HG03175 (cell line): ENCODE data around the gene DTX1.

Experiments used
- ATAC-seq: cut with Tn5 transposase; IDR thresholded peaks from one replicate; pipeline ENCODE4 v1.9.1; 2021; ENCODE audit warnings: mild to moderate bottlenecking, moderate library complexity; ENCODE audit not compliant: unreplicated experiment

The DTX1 gene

GRCh38 chr12:113092607-113093408, 36.3 kb downstream of the DTX1 start:
- ATAC-seq = no peak

GRCh38 chr12:113093409-113094101, 37.0 kb downstream of the DTX1 start:
- ATAC-seq = no peak

GRCh38 chr12:113094738-113095137, 38.2 kb downstream of the DTX1 start:
- ATAC-seq = no peak

GRCh38 chr12:113095405-113095804, 38.9 kb downstream of the DTX1 start:
- no peak for ATAC-seq

DNA sequence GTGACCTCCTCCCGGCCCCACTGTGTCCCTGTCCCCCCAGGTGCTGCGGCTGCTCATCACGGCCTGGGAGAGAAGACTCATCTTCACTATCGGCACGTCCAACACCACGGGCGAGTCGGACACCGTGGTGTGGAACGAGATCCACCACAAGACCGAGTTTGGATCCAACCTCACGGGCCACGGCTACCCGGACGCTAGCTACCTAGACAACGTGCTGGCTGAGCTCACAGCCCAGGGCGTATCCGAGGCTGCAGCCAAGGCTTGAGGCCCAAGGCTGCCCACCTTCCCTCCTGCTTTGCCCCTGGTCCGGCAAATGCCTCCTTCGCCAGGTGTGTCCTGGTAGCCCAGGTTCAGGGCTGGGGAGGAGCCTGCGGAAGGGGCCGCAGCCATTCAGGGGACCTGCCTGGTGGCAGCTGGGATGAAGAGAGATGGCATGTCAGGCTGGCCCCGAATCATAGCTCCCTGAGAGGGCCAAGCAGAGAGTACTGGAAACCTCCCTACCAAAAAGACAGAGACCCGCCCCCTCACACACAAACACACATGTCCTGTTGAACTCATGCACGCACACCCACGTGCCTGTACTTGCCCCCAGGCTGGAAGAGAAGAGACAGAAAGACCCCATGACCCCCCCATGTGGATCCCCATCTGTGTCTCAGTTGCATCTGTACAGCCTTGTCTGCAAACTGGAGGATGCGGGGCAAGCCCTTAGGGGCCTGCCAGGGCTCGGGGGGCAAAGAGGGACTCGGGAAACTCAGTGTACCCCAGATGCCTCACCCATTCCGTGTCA, 40.3 kb downstream of the DTX1 start:
- ATAC-seq = no peak

DNA sequence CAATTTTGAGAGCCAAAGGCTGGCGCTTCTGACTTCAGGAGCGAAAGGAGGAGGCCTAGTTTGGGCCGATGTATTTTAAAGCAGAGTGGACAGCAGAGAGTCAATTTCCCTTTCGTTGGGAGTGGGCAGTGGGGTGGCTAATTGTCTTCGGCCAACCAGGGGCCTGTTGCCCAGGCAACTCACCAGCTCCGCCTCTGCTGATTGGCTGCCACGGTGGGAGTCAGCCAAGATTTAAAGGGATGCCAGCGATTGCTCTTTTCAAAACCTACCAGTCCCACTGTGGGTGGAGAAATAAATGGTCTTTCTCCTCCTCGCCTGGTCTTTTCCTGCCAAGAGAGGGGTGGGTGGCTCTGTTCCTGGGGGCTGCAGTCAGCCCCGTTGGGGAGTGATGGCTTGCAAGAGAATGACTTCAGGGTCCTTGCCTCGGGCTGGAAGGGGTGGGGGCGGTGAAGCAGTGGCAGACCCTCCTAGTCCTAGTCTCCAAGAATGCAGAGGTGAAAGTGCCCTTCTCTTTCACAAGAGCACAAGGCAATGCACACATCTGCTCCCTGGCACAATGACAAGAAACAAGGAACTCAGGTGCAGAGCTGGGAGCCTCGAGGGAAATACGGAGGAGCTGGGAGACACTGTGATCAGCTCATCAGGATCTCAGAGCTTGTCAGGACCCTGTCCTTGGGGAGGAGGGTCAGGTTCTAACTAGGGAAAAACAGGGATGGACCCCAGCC, 41.3 kb downstream of the DTX1 start:
- ATAC-seq = no peak

GRCh38 chr12:113098441-113099028, 42.0 kb downstream of the DTX1 start:
- no peak for ATAC-seq

GRCh38 chr12:113099364-113099763, 42.8 kb downstream of the DTX1 start:
- ATAC-seq = no peak

DNA sequence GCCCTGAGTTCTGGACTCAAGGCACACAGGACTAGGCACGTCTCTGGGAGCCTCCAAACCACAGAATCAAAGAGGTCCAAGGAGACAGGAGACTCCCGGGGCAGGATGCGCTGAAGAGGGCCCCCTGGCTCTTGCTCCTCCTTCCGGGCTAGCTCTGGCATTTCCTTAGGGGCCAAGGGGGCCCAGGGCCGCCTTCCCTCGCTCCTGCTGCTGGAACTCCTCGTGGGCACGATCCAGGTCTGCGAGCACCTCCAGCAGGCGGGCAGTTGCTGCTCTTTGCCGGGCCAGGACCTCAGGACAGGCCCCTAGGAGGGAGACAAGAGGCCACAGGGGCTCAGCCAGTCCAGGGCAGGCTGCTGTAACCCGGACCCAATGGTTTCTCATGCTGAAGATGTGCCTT, 43.2 kb downstream of the DTX1 start:
- no peak for ATAC-seq

DNA sequence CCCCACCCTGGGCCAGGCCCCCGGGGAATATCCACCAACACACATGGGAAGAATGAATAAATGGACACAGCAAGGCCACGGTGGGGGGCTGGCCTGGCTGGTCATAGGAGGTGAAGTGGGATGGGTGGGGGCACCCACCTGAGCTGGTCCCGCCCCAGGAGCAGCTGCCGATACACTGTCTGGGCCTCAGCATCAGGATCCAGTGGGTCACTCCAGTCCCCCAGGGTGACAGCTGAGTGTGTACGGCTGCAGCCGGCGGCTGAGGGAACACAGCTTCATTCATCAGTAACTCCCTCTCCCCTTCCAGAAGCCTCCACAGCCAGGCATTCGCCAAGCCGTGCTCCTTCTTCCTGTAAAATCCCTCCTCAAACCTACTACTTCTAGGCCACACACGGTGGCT, 45.2 kb downstream of the DTX1 start:
- ATAC-seq = no peak

DNA sequence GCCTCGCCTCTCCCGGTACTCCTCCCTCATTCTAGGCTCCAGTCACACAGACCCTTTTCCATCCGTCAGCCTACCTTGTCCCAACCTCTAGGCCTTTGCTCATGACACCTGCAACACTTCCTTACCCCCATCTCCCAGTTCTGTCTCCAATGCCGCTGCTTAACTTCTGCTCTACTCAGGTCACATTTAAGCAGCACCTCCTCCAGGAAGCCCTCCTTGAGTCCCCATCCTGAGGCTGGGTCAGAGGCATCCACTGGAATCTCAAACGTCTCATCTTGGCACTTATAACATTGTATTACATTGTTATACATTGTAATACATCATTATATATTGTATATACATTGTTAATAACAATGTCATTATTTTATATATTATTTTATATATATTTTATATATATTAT, 46.3 kb downstream of the DTX1 start:
- no peak for ATAC-seq

GRCh38 chr12:113103756-113104450, 47.4 kb downstream of the DTX1 start:
- no peak for ATAC-seq

GRCh38 chr12:113104953-113105510, 48.5 kb downstream of the DTX1 start:
- ATAC-seq = no peak

GRCh38 chr12:113105606-113106271, 49.2 kb downstream of the DTX1 start:
- ATAC-seq = no peak

GRCh38 chr12:113106361-113106760, 49.8 kb downstream of the DTX1 start:
- no peak for ATAC-seq

GRCh38 chr12:113108308-113108707, 51.8 kb downstream of the DTX1 start:
- no peak for ATAC-seq

DNA sequence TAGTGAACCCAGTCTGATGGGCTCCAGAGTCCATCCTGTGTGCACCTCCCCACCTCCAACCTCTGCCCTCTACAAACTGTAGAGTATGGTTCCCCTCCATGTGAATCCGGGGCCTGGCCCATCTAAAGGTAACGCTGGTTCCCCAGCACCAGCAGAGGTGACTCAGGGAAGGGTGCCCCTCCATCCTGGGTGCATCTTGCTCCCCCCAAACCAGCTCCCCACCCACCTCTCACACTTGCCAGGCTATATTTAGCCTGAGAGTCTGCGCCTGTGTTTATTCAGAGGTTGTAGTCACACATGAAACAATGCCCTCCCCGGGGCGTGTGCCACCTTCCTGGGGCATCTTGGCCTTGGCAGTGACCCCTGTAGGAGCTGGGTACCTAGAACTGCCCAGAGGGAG, 52.8 kb downstream of the DTX1 start:
- no peak for ATAC-seq

GRCh38 chr12:113109872-113110599, 53.5 kb downstream of the DTX1 start:
- no peak for ATAC-seq

- ATAC-seq = no peak
Observed at GRCh38 chr12:113111247-113111646, 54.7 kb downstream of the DTX1 start.
